Measurements from ENCODE around the gene CAMTA1. TPM values are rescaled to one million over a fixed set of nuclear protein-coding genes. Genes with fewer than 3 reads are reported as not detected.

Gene CAMTA1
- polyA plus RNA-seq, 1 donor from 2014 or later = 162 TPM

DNA sequence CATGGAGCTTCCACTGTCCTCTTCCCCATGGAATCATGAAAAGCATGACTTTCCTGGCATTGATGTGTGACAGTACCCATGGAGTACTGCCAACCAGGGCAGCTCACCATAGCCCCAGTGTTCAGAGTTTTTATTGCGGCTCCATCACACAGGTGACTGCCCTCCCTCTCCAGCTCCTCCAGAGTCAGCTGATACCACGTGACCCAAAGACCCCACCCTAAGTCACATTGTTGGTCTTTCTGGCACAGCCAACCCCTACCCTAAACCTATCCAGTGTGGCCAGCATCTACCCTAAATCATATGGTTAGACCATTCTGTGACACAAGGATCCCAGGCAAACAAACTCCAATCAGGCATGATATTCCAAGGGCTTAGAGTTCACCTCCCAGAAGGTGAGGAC lies 908.4 kb downstream of the CAMTA1 start:
- Histone ChIP-seq H3K79me2 (replicated peaks; ENCODE audit: insufficient read depth, low read length) (no peaks in the 10 kb centered on the region), H3K9ac (ENCODE audit: low read length) (no peak overlapping the region), H2AFZ (ENCODE audit: low read depth, low read length) (no peak overlapping the region), H3K9me3 (ENCODE audit: low read length) (no peaks in the 10 kb centered on the region), H3K36me3 (ENCODE audit: insufficient read depth, low read length) (no peaks in the 10 kb centered on the region), H3K9me2 (ENCODE audit: insufficient read depth, low read length) (no peaks in the 10 kb centered on the region), H3F3A (ENCODE audit: insufficient read depth, low read length, poor library complexity, severe bottlenecking) (no peaks in the 10 kb centered on the region), H3K27ac (ENCODE audit: low read length) (no peak overlapping the region), H4K20me1 (ENCODE audit: insufficient read depth) (no peaks in the 10 kb centered on the region), H3K27me3 (ENCODE audit: insufficient read depth, low read depth, low read length) (no peaks in the 10 kb centered on the region), H3K4me3 (ENCODE audit: low read length) (no peak overlapping the region), H3K4me2 (ENCODE audit: low read length) (no peak overlapping the region)
- no peak for TF ChIP-seq MXI1 (conservative IDR thresholded peaks at IDR 0.05; ENCODE audit: poor library complexity, severe bottlenecking)
- no peak for TF ChIP-seq EZH2 (IDR thresholded peaks at IDR 0.05; ENCODE audit: borderline replicate concordance, insufficient read depth, low read length, poor library complexity, severe bottlenecking)
- no peak for TF ChIP-seq RAD21 (conservative IDR thresholded peaks at IDR 0.05)
- TF ChIP-seq EP300 (conservative IDR thresholded peaks at IDR 0.05; ENCODE audit: poor library complexity, severe bottlenecking) = no peak
- TF ChIP-seq, protein P1, sequence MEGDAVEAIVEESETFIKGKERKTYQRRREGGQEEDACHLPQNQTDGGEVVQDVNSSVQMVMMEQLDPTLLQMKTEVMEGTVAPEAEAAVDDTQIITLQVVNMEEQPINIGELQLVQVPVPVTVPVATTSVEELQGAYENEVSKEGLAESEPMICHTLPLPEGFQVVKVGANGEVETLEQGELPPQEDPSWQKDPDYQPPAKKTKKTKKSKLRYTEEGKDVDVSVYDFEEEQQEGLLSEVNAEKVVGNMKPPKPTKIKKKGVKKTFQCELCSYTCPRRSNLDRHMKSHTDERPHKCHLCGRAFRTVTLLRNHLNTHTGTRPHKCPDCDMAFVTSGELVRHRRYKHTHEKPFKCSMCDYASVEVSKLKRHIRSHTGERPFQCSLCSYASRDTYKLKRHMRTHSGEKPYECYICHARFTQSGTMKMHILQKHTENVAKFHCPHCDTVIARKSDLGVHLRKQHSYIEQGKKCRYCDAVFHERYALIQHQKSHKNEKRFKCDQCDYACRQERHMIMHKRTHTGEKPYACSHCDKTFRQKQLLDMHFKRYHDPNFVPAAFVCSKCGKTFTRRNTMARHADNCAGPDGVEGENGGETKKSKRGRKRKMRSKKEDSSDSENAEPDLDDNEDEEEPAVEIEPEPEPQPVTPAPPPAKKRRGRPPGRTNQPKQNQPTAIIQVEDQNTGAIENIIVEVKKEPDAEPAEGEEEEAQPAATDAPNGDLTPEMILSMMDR (IDR thresholded peaks at IDR 0.05; ENCODE audit: poor library complexity, severe bottlenecking) = no peak
- TF ChIP-seq SMC3 (conservative IDR thresholded peaks at IDR 0.05; ENCODE audit: poor library complexity) = no peak
- no peak for TF ChIP-seq TAF1 (IDR thresholded peaks at IDR 0.05; ENCODE audit: low read depth)
- no peak for TF ChIP-seq POLR2AphosphoS5 (IDR thresholded peaks at IDR 0.05)
- TF ChIP-seq, protein P2, sequence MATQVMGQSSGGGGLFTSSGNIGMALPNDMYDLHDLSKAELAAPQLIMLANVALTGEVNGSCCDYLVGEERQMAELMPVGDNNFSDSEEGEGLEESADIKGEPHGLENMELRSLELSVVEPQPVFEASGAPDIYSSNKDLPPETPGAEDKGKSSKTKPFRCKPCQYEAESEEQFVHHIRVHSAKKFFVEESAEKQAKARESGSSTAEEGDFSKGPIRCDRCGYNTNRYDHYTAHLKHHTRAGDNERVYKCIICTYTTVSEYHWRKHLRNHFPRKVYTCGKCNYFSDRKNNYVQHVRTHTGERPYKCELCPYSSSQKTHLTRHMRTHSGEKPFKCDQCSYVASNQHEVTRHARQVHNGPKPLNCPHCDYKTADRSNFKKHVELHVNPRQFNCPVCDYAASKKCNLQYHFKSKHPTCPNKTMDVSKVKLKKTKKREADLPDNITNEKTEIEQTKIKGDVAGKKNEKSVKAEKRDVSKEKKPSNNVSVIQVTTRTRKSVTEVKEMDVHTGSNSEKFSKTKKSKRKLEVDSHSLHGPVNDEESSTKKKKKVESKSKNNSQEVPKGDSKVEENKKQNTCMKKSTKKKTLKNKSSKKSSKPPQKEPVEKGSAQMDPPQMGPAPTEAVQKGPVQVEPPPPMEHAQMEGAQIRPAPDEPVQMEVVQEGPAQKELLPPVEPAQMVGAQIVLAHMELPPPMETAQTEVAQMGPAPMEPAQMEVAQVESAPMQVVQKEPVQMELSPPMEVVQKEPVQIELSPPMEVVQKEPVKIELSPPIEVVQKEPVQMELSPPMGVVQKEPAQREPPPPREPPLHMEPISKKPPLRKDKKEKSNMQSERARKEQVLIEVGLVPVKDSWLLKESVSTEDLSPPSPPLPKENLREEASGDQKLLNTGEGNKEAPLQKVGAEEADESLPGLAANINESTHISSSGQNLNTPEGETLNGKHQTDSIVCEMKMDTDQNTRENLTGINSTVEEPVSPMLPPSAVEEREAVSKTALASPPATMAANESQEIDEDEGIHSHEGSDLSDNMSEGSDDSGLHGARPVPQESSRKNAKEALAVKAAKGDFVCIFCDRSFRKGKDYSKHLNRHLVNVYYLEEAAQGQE (IDR thresholded peaks at IDR 0.05; ENCODE audit: borderline replicate concordance) = no peak

DNA sequence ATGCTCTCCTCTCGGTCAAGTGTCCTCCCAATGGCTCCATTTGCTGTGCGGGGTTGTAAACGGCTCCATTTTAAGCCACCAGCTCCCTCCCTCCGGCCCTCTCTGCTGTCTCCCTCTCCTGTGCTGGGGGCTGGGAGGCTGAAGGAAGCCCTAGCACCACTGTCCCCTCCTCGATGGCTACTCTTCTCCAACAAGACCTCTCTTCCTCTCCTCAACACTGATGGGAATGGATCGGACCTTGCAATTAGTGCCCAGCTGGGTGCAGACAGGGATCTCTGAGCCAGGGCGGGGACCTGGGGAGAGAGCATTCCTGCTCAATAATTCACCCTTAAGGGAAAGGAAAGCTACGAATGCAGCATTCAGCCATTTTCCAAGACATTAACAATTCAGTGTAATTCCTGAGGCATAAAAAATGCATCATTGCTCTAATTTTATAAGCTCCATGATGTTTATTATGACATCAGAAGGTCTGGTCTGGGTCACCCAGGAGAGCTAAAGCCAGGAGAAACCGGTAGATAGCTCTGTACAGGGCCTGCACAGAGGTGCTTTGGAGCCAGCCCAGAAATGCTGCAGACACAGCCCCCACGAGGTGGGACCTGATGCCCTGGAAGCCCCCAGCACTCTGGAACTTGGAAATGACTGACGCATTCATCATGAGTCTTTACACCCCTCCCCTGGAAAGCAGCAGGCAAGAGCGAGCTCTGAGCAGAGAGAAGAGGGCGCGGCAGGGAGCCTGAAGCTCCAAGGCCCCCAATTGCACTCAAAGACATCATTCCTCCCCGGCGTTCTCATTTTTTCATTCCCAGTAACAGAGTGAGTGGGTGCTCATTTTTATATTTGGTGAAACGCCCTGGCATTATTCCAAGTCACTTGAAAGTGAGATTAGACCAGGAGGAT lies 909.6 kb downstream of the CAMTA1 start:
- peak overlapping the region; percentile 60 for H3K27ac ChIP-seq (ENCODE audit: low read length)
- TF ChIP-seq TAF1 (IDR thresholded peaks at IDR 0.05; ENCODE audit: low read depth) = no peak
- no peak for TF ChIP-seq EP300 (conservative IDR thresholded peaks at IDR 0.05; ENCODE audit: poor library complexity, severe bottlenecking)
- TF ChIP-seq MXI1 (conservative IDR thresholded peaks at IDR 0.05; ENCODE audit: poor library complexity, severe bottlenecking) = no peak
- TF ChIP-seq EZH2 (IDR thresholded peaks at IDR 0.05; ENCODE audit: borderline replicate concordance, insufficient read depth, low read length, poor library complexity, severe bottlenecking) = no peak
- no peak for TF ChIP-seq SMC3 (conservative IDR thresholded peaks at IDR 0.05; ENCODE audit: poor library complexity)
- TF ChIP-seq, protein P1 (IDR thresholded peaks at IDR 0.05; ENCODE audit: poor library complexity, severe bottlenecking) = no peak
- TF ChIP-seq RAD21 (conservative IDR thresholded peaks at IDR 0.05) = no peak
- no peak for TF ChIP-seq POLR2AphosphoS5 (IDR thresholded peaks at IDR 0.05)
- no peak overlapping the region for H3K4me3 ChIP-seq (ENCODE audit: low read length)
- no peak overlapping the region for H3K4me2 ChIP-seq (ENCODE audit: low read length)
- no peak overlapping the region for H2AFZ ChIP-seq (ENCODE audit: low read depth, low read length)
- H3F3A ChIP-seq (ENCODE audit: insufficient read depth, low read length, poor library complexity, severe bottlenecking) = no peaks in the 10 kb centered on the region
- H3K79me2 ChIP-seq (replicated peaks; ENCODE audit: insufficient read depth, low read length) = no peaks in the 10 kb centered on the region
- no peaks in the 10 kb centered on the region for H4K20me1 ChIP-seq (ENCODE audit: insufficient read depth)
- H3K9me2 ChIP-seq (ENCODE audit: insufficient read depth, low read length) = no peaks in the 10 kb centered on the region
- H3K9ac ChIP-seq (ENCODE audit: low read length) = peak overlapping the region; percentile 35
- no peaks in the 10 kb centered on the region for H3K27me3 ChIP-seq (ENCODE audit: insufficient read depth, low read depth, low read length)
- H3K9me3 ChIP-seq (ENCODE audit: low read length) = no peaks in the 10 kb centered on the region
- no peaks in the 10 kb centered on the region for H3K36me3 ChIP-seq (ENCODE audit: insufficient read depth, low read length)

Measured in neural cell (in vitro differentiated cells).